Activated CD4-positive, alpha-beta T cell treated with anti-CD3 and anti-CD28 coated beads for 4 hours (primary cell): ENCODE measurements around the gene IPO11.

Source experiments
- DNase-seq, 2 donors: peaks; one replicate each; pipeline ENCODE4 v3.0.0-alpha.2; 2020

IPO11 gene

DNA sequence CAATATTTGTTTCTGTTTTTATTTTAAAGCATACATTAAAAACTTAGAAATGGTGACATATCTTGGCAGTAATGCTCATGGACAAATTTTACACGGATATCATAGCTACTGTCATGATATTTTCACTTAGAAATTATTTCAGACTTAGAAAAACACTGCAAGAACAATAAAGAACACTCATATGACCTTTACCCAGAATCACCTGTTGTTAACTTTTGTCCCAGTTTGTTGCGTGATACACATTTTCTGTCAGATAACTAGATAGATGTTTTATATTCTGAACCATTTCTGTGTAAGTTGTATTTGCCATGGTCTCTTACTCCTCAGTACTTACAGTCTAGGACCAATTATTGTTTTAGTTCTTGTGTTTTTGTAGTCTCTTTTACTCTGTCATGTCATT lies 162.5 kb downstream of the IPO11 start:
- DNase-seq: no peak

DNA sequence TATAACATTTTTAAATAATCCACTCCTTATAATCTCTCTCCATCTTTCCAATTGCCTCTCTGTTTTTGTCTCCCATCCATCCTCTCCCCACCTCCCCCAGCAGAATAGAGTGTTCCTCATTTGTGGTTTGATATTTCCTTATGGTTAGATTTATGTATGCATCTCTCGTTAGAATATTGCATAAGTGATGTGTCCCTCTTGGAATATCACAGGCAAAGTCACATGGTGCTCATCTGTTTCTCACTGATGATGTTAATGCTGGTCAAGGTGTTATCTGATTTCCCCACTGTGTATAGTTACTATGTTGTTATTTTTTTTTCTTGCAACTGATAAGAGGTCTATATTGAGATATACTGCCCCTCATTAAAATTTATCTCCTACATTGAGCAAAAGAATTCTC lies 162.9 kb downstream of the IPO11 start:
- DNase-seq: no peak

GRCh38 chr5:62576570-62577170 lies 164.1 kb downstream of the IPO11 start:
- DNase-seq: no peak

DNA sequence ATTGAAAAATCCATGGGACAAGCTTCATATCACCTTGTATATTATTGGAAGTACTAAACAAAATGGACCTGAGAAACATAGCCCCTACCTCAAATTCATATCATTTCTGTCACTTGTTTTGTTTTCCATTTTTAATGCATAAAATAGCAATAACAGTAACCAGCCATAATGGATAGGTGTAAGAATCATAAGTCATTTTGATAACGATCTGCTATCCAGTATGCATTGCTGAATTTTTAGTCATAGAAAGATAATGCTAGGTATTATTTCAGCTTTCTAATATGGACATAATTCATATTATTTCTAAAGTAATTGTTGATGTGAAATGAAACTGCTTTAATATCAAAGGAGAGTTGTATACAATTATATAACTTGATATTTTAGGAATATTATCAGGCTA lies 164.9 kb downstream of the IPO11 start:
- DNase-seq: no peak

GRCh38 chr5:62578540-62578939 lies 166.0 kb downstream of the IPO11 start, which contains the start of gene LRRC70:
Gene LRRC70 (plus strand): TSS chr5:62578819. CDS start chr5:62579439, 620 bp downstream.
- DNase-seq: peak; percentile 1 to 13

GRCh38 chr5:62579761-62580160 lies 167.2 kb downstream of the IPO11 start:
- no peak for DNase-seq

- DNase-seq: no peak
Measured at GRCh38 chr5:62581836-62582597, 169.5 kb downstream of the IPO11 start.

GRCh38 chr5:62584391-62584790 lies 171.8 kb downstream of the IPO11 start:
- DNase-seq: no peak

DNA sequence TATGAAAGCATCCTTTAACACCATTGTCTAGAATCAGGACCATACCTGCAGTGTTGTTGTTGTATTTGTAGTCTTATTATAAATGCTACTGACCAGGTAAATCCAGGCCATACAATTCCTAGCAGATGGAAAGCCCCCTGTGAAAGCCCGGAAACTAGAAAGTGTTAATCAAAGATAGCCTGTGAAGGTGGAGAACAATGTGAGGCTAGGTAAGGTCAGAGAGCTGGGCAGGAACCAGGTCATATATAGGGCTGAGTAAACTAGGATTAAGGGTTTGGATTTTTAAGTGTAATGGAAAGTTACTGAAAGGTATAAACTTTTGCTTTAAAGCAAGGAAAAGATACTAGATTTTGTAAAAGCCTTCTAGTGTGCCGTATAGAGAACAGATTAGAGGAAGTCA lies 172.7 kb downstream of the IPO11 start:
- DNase-seq: no peak

DNA sequence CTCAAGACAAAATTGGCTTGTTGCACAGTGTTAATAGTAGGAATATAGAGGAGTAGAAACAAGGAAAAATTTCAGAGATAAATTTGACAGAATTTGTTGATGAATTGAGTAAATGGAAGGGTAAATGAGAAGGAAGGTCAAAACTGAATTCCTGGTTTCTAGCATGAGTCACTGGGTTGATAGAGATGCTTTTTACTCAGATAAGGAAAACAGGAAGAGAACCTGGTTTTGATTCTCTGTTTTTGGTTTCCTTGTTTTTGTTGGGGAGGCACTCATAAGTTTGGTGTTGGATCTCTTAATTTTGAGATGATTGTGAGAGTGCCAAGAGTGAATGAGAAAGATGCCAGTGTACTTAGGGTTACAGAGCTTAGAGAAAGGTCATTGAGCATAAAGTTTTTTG lies 173.2 kb downstream of the IPO11 start:
- DNase-seq: no peak

GRCh38 chr5:62587737-62588136 lies 175.2 kb downstream of the IPO11 start:
- no peak for DNase-seq

- DNase-seq: no peak
Measured at GRCh38 chr5:62588668-62589067, 176.1 kb downstream of the IPO11 start.

DNA sequence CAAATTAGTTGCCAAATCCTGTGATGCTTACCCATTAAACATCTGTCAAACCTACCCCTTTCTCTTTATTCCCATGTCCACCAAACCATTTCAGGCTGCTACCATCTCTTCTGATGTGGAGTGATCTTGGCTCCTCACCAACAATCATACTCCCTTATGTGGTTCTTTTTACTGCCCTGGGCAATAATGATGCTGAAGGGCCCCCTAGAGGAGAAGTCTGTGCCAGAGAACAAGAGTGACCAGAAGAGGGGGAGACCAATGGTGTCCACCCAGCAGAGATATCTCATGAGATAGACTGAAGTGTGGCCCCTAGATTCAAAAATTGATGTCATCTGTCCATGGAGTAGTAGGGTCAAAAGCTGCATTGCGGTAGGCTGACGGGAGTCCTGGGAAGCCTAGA lies 176.9 kb downstream of the IPO11 start:
- DNase-seq: no peak

DNA sequence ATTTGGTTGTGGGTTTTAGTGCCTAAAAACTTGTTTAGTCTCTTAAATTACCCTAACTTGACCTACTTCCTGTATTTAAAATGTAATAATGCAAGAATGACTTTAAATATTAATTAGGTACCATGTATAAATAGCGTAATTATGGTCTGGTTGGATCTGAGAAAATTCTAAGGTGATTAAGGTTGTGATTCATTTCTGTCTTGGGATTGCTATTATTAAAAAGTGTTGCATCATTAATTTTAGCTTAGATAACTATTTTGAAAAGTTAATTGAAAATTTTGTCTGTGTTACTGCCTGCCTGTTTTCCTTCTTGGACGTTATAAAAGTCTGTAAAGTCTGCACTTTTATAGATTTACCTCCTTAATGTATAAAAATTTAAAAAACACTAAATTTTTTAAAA lies 177.8 kb downstream of the IPO11 start:
- DNase-seq: no peak

- DNase-seq: no peak
Measured at GRCh38 chr5:62592558-62592957, 180.0 kb downstream of the IPO11 start.

- DNase-seq: no peak
Measured at GRCh38 chr5:62593331-62593730, 180.8 kb downstream of the IPO11 start.

GRCh38 chr5:62594364-62594984 lies 181.9 kb downstream of the IPO11 start:
- no peak for DNase-seq

GRCh38 chr5:62596096-62596495 lies 183.5 kb downstream of the IPO11 start:
- DNase-seq: no peak

GRCh38 chr5:62596691-62597090 lies 184.1 kb downstream of the IPO11 start:
- DNase-seq: no peak

GRCh38 chr5:62597314-62597713 lies 184.8 kb downstream of the IPO11 start:
- no peak for DNase-seq

DNA sequence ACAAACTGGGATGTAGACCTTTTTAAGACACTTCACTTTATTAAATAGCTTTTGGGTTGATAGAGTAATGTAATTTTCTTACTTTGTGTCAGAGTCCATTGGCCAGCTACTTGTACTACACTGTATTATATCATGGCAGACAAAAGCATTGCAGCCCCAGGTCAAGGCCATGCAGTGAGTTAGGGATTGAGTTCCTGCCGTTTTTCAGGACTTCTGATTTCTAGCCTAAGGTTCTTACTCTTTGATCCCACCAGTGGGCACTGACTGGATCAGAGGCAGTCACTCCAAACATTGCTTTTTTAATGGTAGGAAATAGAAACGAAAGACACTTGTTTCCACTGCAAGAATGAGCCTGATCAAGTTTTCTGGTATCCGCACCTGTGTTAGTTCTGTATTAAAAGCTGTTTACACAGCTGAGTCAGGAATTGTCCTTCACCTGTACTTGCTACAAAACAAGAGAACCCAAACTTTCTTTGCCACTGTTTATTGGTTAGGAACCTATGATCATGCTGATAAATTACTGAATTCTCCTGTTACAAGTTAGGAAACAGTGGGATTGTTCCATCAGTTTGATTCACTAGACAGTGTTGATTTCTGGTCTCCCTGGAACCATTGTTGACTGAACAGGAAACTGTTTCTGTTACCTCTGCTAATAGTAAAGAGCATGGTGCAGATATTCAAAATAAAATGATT lies 188.1 kb downstream of the IPO11 start:
- DNase-seq: no peak

DNA sequence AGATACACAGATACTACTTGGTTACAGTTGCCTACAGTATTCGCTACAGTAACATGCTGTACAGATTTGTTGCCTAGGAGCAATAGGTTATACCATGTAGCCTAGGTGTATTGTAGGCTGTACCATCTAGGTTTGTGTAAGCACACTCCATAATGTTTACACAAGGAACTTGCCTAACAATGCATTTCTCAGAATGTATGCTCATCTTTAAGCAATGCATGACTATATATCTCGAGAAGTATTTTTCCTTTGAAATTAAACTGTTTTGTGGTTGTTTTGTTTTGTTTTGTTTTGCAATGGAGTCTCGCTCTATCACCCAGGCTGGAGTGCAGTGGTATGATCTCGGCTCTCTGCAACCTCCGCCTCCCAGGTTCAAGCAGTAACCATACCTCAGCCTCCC lies 191.4 kb downstream of the IPO11 start:
- DNase-seq: no peak

DNA sequence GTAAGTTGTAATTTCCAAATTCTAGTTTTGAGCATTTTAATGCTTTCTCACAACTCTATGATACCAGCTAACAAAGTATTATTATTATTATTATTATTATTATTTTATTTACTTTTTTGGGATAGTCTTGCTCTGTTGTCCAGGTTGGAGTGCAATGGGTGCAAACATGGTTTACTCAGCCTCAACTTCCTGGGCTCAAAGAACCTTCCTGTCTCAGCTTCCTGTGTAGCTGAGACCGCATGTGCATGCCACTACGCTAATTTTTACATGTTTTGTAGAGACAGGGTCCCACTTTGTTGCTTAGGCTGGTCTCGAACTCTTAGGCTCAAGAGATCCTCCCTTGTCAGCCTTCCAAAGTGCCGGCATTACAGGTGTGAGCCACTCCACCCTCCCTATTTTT lies 193.1 kb downstream of the IPO11 start:
- DNase-seq: no peak

DNA sequence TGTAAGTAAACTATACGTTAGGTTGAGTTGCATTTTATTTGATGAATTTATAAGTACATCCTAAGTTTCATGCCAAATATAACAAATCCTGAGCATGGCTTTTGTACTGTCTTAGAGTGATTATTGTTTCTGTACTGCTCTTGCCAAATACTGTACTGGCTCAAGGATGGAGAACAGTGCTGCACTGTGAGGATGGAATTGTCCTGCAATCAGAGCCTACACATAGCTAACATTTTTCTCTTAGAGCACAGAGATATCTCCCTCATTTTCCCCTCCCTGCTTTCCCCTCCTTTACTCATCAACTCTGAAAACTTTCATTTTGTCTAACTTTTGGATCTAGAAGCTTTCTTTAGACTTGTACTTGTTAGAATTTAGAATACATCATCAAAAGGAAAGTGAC lies 194.3 kb downstream of the IPO11 start:
- DNase-seq: no peak
